Liver (tissue), 9 donors: ENCODE measurements around the gene C9orf85. TPM values are rescaled to one million over a fixed set of nuclear protein-coding genes. Genes with fewer than 3 reads are reported as not detected.
"Not testable (repeated sequence)": the region's sequence is repeated elsewhere in the genome, so short reads cannot be mapped to it uniquely, and the experiment has no call there.

Source experiments
- DNase-seq: peaks from one replicate; pipeline ENCODE4 v3.0.0-alpha.2; 2017; ENCODE audit warnings: low spot score
- H3K27ac ChIP-seq, 2 donors: one replicate each; pipeline ENCODE4 v1.7.0; 2013; ENCODE audit warnings: inconsistent platforms in 2 of 2, low read length in 2 of 2, control low read depth in 1 of 2, low read depth in 1 of 2, mild to moderate bottlenecking in 1 of 2
- H3K27me3 ChIP-seq, 4 donors: one replicate each; pipeline versions ENCODE4 v1.6.1 to v1.7.0; 2013; ENCODE audit warnings: low read length in 3 of 4, inconsistent platforms in 1 of 4, mild to moderate bottlenecking in 1 of 4, moderate library complexity in 1 of 4; ENCODE audit not compliant: control insufficient read depth in 4 of 4, insufficient read depth in 4 of 4
- H3K36me3 ChIP-seq, 4 donors: one replicate each; pipeline versions ENCODE4 v1.6.1 to v1.7.0; 2013; ENCODE audit warnings: low read length in 3 of 4, mild to moderate bottlenecking in 3 of 4, low read depth in 1 of 4, moderate library complexity in 1 of 4; ENCODE audit not compliant: control insufficient read depth in 4 of 4, insufficient read depth in 3 of 4
- H3K4me1 ChIP-seq, 4 donors: one replicate each; pipeline versions ENCODE4 v1.6.1 to v1.7.0; 2013; ENCODE audit warnings: low read length in 3 of 4, mild to moderate bottlenecking in 3 of 4, moderate library complexity in 1 of 4; ENCODE audit not compliant: control insufficient read depth in 4 of 4, insufficient read depth in 4 of 4
- H3K4me3 ChIP-seq, 3 donors: one replicate each; pipeline versions ENCODE4 v1.6.1 to v1.7.0; 2013; ENCODE audit warnings: low read length in 3 of 3, control low read depth in 1 of 3, low read depth in 1 of 3, mild to moderate bottlenecking in 1 of 3
- H3K9ac ChIP-seq, 2 donors: one replicate each; pipeline ENCODE4 v1.7.0; 2013; ENCODE audit warnings: low read length in 2 of 2, mild to moderate bottlenecking in 2 of 2, moderate library complexity in 2 of 2, control low read depth in 1 of 2, low read depth in 1 of 2
- H3K9me3 ChIP-seq, 4 donors: one replicate each; pipeline versions ENCODE4 v1.6.1 to v1.7.0; 2013; ENCODE audit warnings: low read length in 3 of 4; ENCODE audit not compliant: control insufficient read depth in 4 of 4
- CTCF ChIP-seq: fragments of 150-350 bp; IDR thresholded peaks from 2 replicates; pipeline ENCODE4 v1.5.1; 2017; ENCODE audit warnings: improper control_type of control experiment, low read depth, low read length; ENCODE audit not compliant: missing input control
- EGR1 ChIP-seq, 2 donors: IDR thresholded peaks; 2 replicates each; pipeline ENCODE4 v1.6.1; 2016 to 2018; ENCODE audit warnings: antibody characterized with exemption in 2 of 2, low read depth in 2 of 2
- FOXA1 ChIP-seq: IDR thresholded peaks from 2 replicates; pipeline ENCODE4 v1.6.1; 2016; ENCODE audit warnings: antibody characterized with exemption
- HNF4A ChIP-seq, 2 donors: conservative IDR thresholded peaks; 2 replicates each; pipeline ENCODE4 v1.6.1; 2016; ENCODE audit warnings: antibody characterized with exemption in 2 of 2, mild to moderate bottlenecking in 2 of 2
- HNF4G ChIP-seq: IDR thresholded peaks from 2 replicates; pipeline ENCODE4 v1.6.1; 2016; ENCODE audit warnings: antibody characterized with exemption
- MAX ChIP-seq: IDR thresholded peaks from 2 replicates; pipeline ENCODE4 v1.6.1; 2016; ENCODE audit warnings: antibody characterized with exemption
- NR2F2 ChIP-seq: IDR thresholded peaks from 2 replicates; pipeline ENCODE4 v1.6.1; 2016; ENCODE audit warnings: antibody characterized with exemption
- RAD21 ChIP-seq, 2 donors: IDR thresholded peaks; 2 replicates each; pipeline ENCODE4 v1.6.1; 2016; ENCODE audit warnings: antibody characterized with exemption in 2 of 2, mild to moderate bottlenecking in 2 of 2
- REST ChIP-seq: IDR thresholded peaks from 2 replicates; pipeline ENCODE4 v1.6.1; 2016; ENCODE audit warnings: antibody characterized with exemption, mild to moderate bottlenecking
- RXRA ChIP-seq, 2 donors: IDR thresholded peaks; 2 replicates each; pipeline ENCODE4 v1.6.1; 2017 to 2018; ENCODE audit warnings: antibody characterized with exemption in 2 of 2, mild to moderate bottlenecking in 1 of 2
- SP1 ChIP-seq: IDR thresholded peaks from 2 replicates; pipeline ENCODE4 v1.6.1; 2018; ENCODE audit warnings: antibody characterized with exemption, mild to moderate bottlenecking
- TAF1 ChIP-seq: conservative IDR thresholded peaks from 2 replicates; pipeline ENCODE4 v1.6.1; 2016; ENCODE audit warnings: antibody characterized with exemption, mild to moderate bottlenecking
- YY1 ChIP-seq: IDR thresholded peaks from 2 replicates; pipeline ENCODE4 v1.6.1; 2016; ENCODE audit warnings: antibody characterized with exemption, mild to moderate bottlenecking
- ZBTB33 ChIP-seq: IDR thresholded peaks from 2 replicates; pipeline ENCODE4 v1.6.1; 2016; ENCODE audit warnings: antibody characterized with exemption
- WGBS: extraction: QIAGEN DNeasy Blood & Tissue Kit; methylation state at CpG from one replicate; pipeline ENCODE4 v1.1.7; 2013; 5-methylcytosine and 5-hydroxymethylcytosine counted together
- polyA plus RNA-seq, 2 donors: library from polyadenylated mRNA; stranded (reverse) in 1 of 2; unstranded in 1 of 2; fragments of 200-250 nt in 1 of 2; fragments of >200 nt in 1 of 2; fragmentation: Nextera tagmentation in 1 of 2; extraction: Ambion mirVana in 1 of 2; gene quantifications; one replicate each; pipeline versions ENCODE4 v1.2.1 to v1.2.3, GENCODE V29; 2013 to 2015
- total RNA-seq, 2 donors: library from RNA; depleted of rRNA; stranded (reverse); fragments of >200 nt; gene quantifications; one replicate each; pipeline ENCODE4 v1.2.3, GENCODE V29; 2014
- donor health status: healthy.
- donor health status: healthy.
- donor health status: healthy.
- donor health status: healthy.
- donor health status: healthy.

The C9orf85 gene
- total and polyA plus RNA-seq, 4 donors: 3.6 to 6.6 (median 3.9) TPM

- no peaks in the 10 kb centered on the region for H3K4me1 ChIP-seq
- no peak for TF ChIP-seq FOXA1
- TF ChIP-seq REST: no peak
- no peak for TF ChIP-seq MAX
- no peak for TF ChIP-seq TAF1
- no peak for TF ChIP-seq HNF4A (conservative IDR thresholded peaks at IDR 0.05)
- no peak for TF ChIP-seq YY1
- no peak for TF ChIP-seq EGR1 (IDR thresholded peaks at IDR 0.05; ENCODE audit: low read depth in 2 of 2)
- TF ChIP-seq RXRA (IDR thresholded peaks at IDR 0.05): no peak
- no peak for TF ChIP-seq NR2F2
- TF ChIP-seq CTCF: no peak
- TF ChIP-seq RAD21 (IDR thresholded peaks at IDR 0.05): no peak
- no peak for TF ChIP-seq SP1
- TF ChIP-seq ZBTB33: no peak
- TF ChIP-seq HNF4G: no peak
- no peak overlapping the region for H3K9ac ChIP-seq
- H3K4me3 ChIP-seq: no peak overlapping the region
- DNase-seq: no peak
- no peaks in the 10 kb centered on the region for H3K36me3 ChIP-seq
- H3K27ac ChIP-seq: no peak overlapping the region
- H3K9me3 ChIP-seq: peaks cover 0 to 1% (median 0%) of the 10 kb centered on the region in 4 donors
- H3K27me3 ChIP-seq: no peaks in the 10 kb centered on the region
Observed at GRCh38 chr9:72005451-72005850, 94.0 kb downstream of the C9orf85 start.

GRCh38 chr9:72006501-72006900 lies 95.1 kb downstream of the C9orf85 start:
- no peaks in the 10 kb centered on the region for H3K9me3 ChIP-seq
- H3K27ac ChIP-seq: no peak overlapping the region
- H3K4me3 ChIP-seq: no peak overlapping the region
- no peak overlapping the region for H3K9ac ChIP-seq
- no peaks in the 10 kb centered on the region for H3K36me3 ChIP-seq
- 84% methylated on average over 5 of the region's 5 CpGs for WGBS
- no peaks in the 10 kb centered on the region for H3K4me1 ChIP-seq
- DNase-seq: no peak
- TF ChIP-seq SP1 (no peak), FOXA1 (no peak), YY1 (no peak)
- no peaks in the 10 kb centered on the region for H3K27me3 ChIP-seq

- not testable (repeated sequence) for DNase-seq, H3K4me1 ChIP-seq, H3K27me3 ChIP-seq, H3K36me3 ChIP-seq, H3K4me3 ChIP-seq, H3K27ac ChIP-seq, H3K9ac ChIP-seq, H3K9me3 ChIP-seq
- 93% methylated on average over 20 of the region's 20 CpGs for WGBS
Observed at GRCh38 chr9:72007726-72008125, 96.3 kb downstream of the C9orf85 start.
